ENCODE data around the gene LACRT. TPM values are rescaled to one million over a fixed set of nuclear protein-coding genes. Genes with fewer than 3 reads are reported as not detected.

LACRT gene
- total and polyA plus RNA-seq, 12 donors, result not detected

DNA sequence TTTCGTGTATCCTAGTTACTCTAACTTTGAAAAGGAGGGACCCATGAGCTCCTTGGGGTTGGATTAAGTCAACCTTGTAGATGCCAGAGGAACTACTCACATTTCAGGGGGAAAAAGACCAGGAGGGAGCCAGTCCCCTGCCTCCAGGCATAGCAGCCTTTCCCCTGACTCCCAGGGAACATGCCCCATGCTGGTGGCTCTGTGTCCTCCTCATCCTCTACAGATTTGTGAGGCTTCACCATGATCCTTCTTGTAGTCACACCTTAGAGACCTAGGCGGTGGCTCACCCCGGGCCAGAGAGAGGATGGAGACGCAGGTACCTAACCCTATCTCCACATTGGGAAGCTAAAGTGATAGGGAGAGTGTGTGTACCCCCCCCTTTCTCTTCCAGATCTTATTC lies 30.3 kb downstream of the LACRT start:
- Histone ChIP-seq H3K4me1 (no peaks in the 10 kb centered on the region), H3K27me3 (peaks cover 0 to 13% (median 5%) of the 10 kb centered on the region in 7 donors), H3K4me3 (no peak overlapping the region), H3K9me3 (no peaks in the 10 kb centered on the region), H3K27ac (no peak overlapping the region), H3K36me3 (no peaks in the 10 kb centered on the region)
- intact Hi-C loops (cut with DNase I), result loop anchor here in 2 of 10 donors (5.0 to 10.0 kb wide), 2 partner anchors 350 to 353 kb away; no protein-coding TSS in a partner anchor
- TF ChIP-seq, protein P1, sequence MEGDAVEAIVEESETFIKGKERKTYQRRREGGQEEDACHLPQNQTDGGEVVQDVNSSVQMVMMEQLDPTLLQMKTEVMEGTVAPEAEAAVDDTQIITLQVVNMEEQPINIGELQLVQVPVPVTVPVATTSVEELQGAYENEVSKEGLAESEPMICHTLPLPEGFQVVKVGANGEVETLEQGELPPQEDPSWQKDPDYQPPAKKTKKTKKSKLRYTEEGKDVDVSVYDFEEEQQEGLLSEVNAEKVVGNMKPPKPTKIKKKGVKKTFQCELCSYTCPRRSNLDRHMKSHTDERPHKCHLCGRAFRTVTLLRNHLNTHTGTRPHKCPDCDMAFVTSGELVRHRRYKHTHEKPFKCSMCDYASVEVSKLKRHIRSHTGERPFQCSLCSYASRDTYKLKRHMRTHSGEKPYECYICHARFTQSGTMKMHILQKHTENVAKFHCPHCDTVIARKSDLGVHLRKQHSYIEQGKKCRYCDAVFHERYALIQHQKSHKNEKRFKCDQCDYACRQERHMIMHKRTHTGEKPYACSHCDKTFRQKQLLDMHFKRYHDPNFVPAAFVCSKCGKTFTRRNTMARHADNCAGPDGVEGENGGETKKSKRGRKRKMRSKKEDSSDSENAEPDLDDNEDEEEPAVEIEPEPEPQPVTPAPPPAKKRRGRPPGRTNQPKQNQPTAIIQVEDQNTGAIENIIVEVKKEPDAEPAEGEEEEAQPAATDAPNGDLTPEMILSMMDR (IDR thresholded peaks at IDR 0.05), result no peak
- DNase-seq, result no peak
- ATAC-seq, result no peak
- 87 to 95% methylated on average over 4 of the region's 4 CpGs for WGBS, 2 donors

DNA sequence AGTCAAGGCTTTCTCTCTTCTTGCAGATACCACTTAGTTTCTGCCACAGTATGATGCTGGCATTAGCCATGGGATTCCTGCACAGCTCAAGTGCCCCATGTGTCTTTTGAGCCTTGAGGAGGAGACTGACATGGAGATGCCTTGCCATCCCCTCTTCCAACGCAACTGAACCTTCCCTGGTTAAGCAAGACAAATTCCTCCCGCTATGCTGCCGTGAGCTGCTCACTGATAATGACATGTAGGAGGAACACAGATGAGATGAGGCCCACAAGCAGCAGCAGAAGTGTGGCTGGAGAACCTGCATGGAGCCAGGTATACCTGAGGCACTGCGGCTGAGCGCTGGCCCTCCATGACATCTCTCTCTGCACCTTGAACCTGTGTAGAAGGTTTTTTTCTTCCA lies 30.8 kb downstream of the LACRT start:
- Histone ChIP-seq H3K4me1 (no peaks in the 10 kb centered on the region), H3K36me3 (no peaks in the 10 kb centered on the region), H3K27me3 (peaks cover 0 to 11% (median 4%) of the 10 kb centered on the region in 7 donors), H3K4me3 (no peak overlapping the region), H3K27ac (no peak overlapping the region), H3K9me3 (no peaks in the 10 kb centered on the region)
- intact Hi-C loops (cut with DNase I), result loop anchor here in 3 of 10 donors (2.0 to 10.0 kb wide), 3 partner anchors 25 to 353 kb away; no protein-coding TSS in a partner anchor
- DNase-seq, result no peak
- no peak for ATAC-seq
- 81% methylated on average over 5 of the region's 5 CpGs for WGBS, 2 donors
- TF ChIP-seq, protein P1 (IDR thresholded peaks at IDR 0.05), result no peak

DNA sequence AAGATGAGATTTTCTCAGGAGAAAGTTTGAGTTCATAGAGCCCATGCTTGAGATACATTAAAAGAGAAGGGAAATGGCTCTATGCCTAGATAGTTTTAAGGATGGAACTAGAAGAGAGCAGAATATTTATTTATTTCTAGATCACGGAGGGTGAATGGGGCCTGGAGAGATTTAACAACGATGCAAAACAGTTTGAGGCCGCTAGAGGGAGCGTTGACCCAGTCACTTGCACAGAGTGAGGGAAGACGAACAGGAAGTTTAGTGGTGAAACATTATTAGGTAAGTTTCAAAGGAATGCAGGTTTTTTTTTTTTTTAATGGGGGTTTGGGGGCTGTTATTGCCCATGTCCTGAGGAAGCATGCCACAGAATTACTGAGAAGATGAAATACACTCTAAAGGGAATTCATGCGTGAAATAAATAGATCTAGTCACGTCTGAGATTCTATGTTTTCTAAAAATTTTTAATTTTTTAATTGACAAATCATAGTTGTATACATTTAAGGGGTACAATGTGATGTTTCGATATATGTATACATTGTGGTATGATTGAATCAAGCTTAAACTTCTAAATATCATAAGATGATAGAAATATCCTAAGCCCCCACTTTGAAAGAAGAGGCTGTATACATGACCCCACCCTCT lies 31.4 kb downstream of the LACRT start:
- H3K27me3 ChIP-seq, result peaks cover 0 to 12% (median 7%) of the 10 kb centered on the region in 7 donors
- no peaks in the 10 kb centered on the region for H3K4me1 ChIP-seq
- ATAC-seq (peak; percentile 33 to 83 (median 76)), DNase-seq (peak in 1 of 2 donors; percentile 41)
- no peaks in the 10 kb centered on the region for H3K36me3 ChIP-seq
- H3K4me3 ChIP-seq, result no peak overlapping the region
- intact Hi-C loops (cut with DNase I), result loop anchor here in 3 of 10 donors (2.0 to 10.0 kb wide), 3 partner anchors 24 to 354 kb away; no protein-coding TSS in a partner anchor
- no peaks in the 10 kb centered on the region for H3K9me3 ChIP-seq
- no peak overlapping the region for H3K27ac ChIP-seq
- 25 to 26% methylated on average over 8 of the region's 8 CpGs for WGBS, 2 donors
- TF ChIP-seq, protein P1 (IDR thresholded peaks at IDR 0.05), result peak; percentile 43 to 82 (median 74)

DNA sequence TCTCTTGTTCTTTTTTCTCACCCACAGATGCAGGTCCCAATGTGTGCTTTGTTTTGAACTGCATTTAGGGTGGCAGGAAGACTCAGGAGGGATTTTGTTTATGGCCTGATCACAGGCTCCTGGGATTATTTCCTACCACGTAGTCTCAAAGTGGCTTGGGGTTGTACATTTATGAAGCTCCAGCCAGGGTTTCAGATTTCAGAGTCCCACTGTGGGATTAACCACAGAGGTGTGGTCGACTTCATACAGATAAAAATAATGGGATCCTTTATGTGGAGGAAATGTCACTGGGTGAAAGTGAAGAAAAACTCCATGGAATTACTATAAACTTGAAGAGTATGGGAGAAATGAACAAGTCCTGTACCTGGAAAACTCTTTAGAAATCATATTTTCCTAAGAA lies 32.0 kb downstream of the LACRT start:
- no peaks in the 10 kb centered on the region for H3K4me1 ChIP-seq
- ATAC-seq (no peak), DNase-seq (no peak)
- 50 to 57% methylated on average over 2 of the region's 2 CpGs for WGBS, 2 donors
- H3K36me3 ChIP-seq, result no peaks in the 10 kb centered on the region
- no peaks in the 10 kb centered on the region for H3K9me3 ChIP-seq
- TF ChIP-seq, protein P1 (IDR thresholded peaks at IDR 0.05), result no peak
- peaks cover 0 to 13% (median 2%) of the 10 kb centered on the region in 7 donors for H3K27me3 ChIP-seq
- no peak overlapping the region for H3K4me3 ChIP-seq
- intact Hi-C loops (cut with DNase I), result loop anchor here in 3 of 10 donors (2.0 to 10.0 kb wide), 3 partner anchors 24 to 355 kb away; no protein-coding TSS in a partner anchor
- H3K27ac ChIP-seq, result no peak overlapping the region

Data from heart right ventricle (tissue), 16 donors.